Thyroid gland (tissue), 4 donors: ENCODE results near the gene SPG7. TPM values are rescaled to one million over a fixed set of nuclear protein-coding genes. Genes with fewer than 3 reads are reported as not detected.
A peak's percentile ranks its signal among the peaks of the same experiment; 100 is the strongest.

Source experiments
- DNase-seq, 2 donors: peaks; one replicate each; pipeline ENCODE4 v3.0.0-alpha.2; 2019
- H3K27ac ChIP-seq, 3 donors: fragments of 200-600 bp; sonication (generic); 1 replicate in 2 of 3; 2 replicates in 1 of 3; pipeline ENCODE4 v1.5.1; 2016 to 2019; ENCODE audit warnings: mild to moderate bottlenecking in 1 of 3, moderate library complexity in 1 of 3
- H3K27me3 ChIP-seq: fragments of 200-600 bp; sonication (generic); one replicate; pipeline ENCODE4 v1.5.1; 2019
- H3K36me3 ChIP-seq, 2 donors: fragments of 200-600 bp; sonication (generic); one replicate each; pipeline ENCODE4 v1.5.1; 2016 to 2019
- H3K4me1 ChIP-seq, 2 donors: fragments of 200-600 bp; sonication (generic); one replicate each; pipeline ENCODE4 v1.5.1; 2017 to 2019
- H3K4me3 ChIP-seq, 3 donors: fragments of 200-600 bp; sonication (generic); replicated peaks in 1 of 3; 1 replicate in 2 of 3; 2 replicates in 1 of 3; pipeline ENCODE4 v1.5.1; 2016; ENCODE audit warnings: mild to moderate bottlenecking in 1 of 3
- H3K9me3 ChIP-seq: fragments of 200-600 bp; sonication (generic); one replicate; pipeline ENCODE4 v1.5.1; 2017
- POLR2A ChIP-seq, 2 donors: fragments of 450-650 bp; IDR thresholded peaks; one replicate each; pipeline ENCODE4 v1.6.1; 2017; ENCODE audit warnings: antibody characterized with exemption in 2 of 2, mild to moderate bottlenecking in 2 of 2, moderate library complexity in 1 of 2
- WGBS, 2 donors: methylation state at CpG; one replicate each; pipeline ENCODE4 v1.1.5; 2017; 5-methylcytosine and 5-hydroxymethylcytosine counted together
- intact Hi-C: fragments of 100-400 bp; cut with DNase I; formaldehyde crosslinking; loops from one replicate; pipeline ENCODE4 v1.15.1; 2023
- total RNA-seq, 4 donors: library from RNA; depleted of rRNA; stranded (reverse); fragments of >200 nt; gene quantifications; one replicate each; pipeline ENCODE4 v1.2.3, GENCODE V29; 2016
- TF ChIP-seq, protein P1 (sequence below), 6 experiments: fragments of 200-600 bp in 3 of 6; fragments of 450-650 bp in 3 of 6; sonication (generic) in 3 of 6; IDR thresholded peaks; one replicate each; pipeline ENCODE4 v1.5.1; 2016 to 2019; ENCODE audit warnings: antibody characterized with exemption in 6 of 6, mild to moderate bottlenecking in 2 of 6, inconsistent platforms in 1 of 6, moderate library complexity in 1 of 6

Gene SPG7
- total RNA-seq, 4 donors from 2014 or later: 218 to 392 (median 285) TPM

DNA sequence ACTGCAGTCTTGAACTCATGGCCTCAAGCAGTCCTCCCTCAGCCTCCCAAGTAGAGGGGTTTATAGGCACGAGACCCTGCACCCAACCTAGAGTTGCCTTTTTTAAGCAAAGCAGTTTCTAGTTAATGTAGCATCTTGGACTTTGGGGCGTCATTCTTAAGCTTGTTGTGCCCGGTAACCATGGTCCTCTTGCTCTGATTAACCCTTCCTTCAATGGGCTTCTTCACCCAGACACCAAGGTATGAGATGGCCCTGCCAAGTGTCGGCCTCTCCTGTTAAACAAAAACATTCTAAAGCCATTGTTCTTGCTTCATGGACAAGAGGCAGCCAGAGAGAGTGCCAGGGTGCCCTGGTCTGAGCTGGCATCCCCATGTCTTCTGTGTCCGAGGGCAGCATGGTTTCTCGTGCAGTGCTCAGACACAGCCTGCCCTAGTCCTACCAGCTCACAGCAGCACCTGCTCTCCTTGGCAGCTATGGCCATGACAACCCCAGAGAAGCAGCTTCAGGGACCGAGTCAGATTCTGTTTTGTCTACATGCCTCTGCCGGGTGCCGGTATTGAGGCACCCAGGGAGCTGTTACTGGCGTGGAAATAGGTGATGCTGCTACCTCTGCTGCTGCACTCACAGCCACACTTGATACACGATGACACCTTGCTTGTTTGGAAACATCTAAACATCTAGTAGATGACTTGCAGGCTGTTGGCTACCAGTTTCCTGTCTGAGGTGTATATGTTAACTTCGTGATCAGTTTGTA, 55.6 kb downstream of the SPG7 start:
- Histone ChIP-seq H3K9me3 (no peaks in the 10 kb centered on the region), H3K4me1 (peaks cover 22 to 38% of the 10 kb centered on the region in 2 donors), H3K27ac (no peak overlapping the region), H3K27me3 (no peaks in the 10 kb centered on the region), H3K36me3 (peaks cover 34 to 36% of the 10 kb centered on the region in 2 donors), H3K4me3 (no peak overlapping the region)
- intact Hi-C loops: no loop called here
- 78 to 81% methylated on average over 10 to 12 of the region's 12 CpGs for WGBS, 2 donors
- no peak for DNase-seq
- TF ChIP-seq, protein P1, sequence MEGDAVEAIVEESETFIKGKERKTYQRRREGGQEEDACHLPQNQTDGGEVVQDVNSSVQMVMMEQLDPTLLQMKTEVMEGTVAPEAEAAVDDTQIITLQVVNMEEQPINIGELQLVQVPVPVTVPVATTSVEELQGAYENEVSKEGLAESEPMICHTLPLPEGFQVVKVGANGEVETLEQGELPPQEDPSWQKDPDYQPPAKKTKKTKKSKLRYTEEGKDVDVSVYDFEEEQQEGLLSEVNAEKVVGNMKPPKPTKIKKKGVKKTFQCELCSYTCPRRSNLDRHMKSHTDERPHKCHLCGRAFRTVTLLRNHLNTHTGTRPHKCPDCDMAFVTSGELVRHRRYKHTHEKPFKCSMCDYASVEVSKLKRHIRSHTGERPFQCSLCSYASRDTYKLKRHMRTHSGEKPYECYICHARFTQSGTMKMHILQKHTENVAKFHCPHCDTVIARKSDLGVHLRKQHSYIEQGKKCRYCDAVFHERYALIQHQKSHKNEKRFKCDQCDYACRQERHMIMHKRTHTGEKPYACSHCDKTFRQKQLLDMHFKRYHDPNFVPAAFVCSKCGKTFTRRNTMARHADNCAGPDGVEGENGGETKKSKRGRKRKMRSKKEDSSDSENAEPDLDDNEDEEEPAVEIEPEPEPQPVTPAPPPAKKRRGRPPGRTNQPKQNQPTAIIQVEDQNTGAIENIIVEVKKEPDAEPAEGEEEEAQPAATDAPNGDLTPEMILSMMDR (IDR thresholded peaks at IDR 0.05): no peak
- no peak for TF ChIP-seq POLR2A (IDR thresholded peaks at IDR 0.05)

DNA sequence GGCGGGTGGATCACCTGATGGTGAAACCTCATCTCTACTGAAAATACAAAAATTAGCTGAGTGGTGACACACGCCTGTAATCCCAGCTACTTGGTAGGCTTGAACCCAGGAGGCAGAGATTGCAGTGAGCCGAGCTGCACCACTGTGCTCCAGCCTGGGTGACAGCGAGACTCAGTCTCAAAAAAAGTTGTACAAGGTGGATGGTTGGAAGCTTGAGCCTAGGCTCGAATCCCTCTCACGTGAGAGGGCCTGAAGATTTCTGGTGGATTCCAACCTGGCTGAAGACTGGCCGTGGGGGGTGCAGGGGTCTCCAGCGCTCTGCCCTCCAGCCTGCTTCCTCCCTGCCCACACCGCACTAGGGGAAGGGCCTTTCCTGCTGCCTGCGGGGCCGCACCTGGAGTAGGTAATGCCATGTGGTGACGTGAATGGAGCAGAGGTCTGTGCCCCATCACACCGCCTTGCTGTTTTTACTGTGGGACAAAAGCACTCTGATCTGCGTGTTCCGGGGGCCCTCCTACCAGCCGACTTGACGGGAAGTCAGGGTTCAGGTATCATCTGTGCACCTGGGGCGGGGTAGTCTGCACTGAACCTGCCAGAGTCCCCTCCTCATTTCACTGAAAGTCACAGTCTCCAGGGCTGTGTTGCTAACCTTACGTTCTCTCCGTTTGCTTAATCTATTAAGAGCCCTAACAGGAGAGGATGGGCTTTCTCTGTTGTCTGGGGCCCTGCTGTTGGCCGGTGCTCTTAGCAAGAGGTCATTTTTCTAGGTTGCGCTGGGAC, 56.5 kb downstream of the SPG7 start:
- Histone ChIP-seq H3K4me3 (no peak overlapping the region), H3K9me3 (no peaks in the 10 kb centered on the region), H3K27me3 (no peaks in the 10 kb centered on the region), H3K27ac (no peak overlapping the region), H3K36me3 (peaks cover 34 to 36% of the 10 kb centered on the region in 2 donors), H3K4me1 (peaks cover 22 to 34% of the 10 kb centered on the region in 2 donors)
- TF ChIP-seq, protein P1 (IDR thresholded peaks at IDR 0.05): no peak
- TF ChIP-seq POLR2A (IDR thresholded peaks at IDR 0.05): no peak
- DNase-seq: no peak
- 80 to 85% methylated on average over 18 to 21 of the region's 22 CpGs for WGBS, 2 donors
- intact Hi-C loops: no loop called here

DNA sequence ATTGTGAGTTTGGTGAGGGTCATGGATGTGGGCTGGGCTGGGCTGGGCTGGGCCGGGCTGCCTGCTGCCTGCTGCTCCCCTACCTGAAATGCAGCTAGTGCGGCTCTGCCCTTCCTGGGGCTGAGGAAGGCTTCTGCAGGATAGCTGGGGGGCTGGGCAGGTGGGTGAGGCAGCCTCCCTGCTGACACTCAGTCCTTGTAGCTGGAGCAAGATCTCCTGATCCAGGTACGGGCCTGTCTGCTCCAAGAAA, 57.0 kb downstream of the SPG7 start:
- Histone ChIP-seq H3K4me3 (no peak overlapping the region), H3K36me3 (peaks cover 34 to 36% of the 10 kb centered on the region in 2 donors), H3K27ac (no peak overlapping the region), H3K9me3 (no peaks in the 10 kb centered on the region), H3K27me3 (no peaks in the 10 kb centered on the region), H3K4me1 (peaks cover 22 to 32% of the 10 kb centered on the region in 2 donors)
- intact Hi-C loops: no loop called here
- WGBS, 2 donors: 61% methylated on average over 2 of the region's 3 CpGs; no CpG with 5 or more reads in 1 of the 2 donors
- DNase-seq: no peak
- no peak for TF ChIP-seq POLR2A (IDR thresholded peaks at IDR 0.05)
- TF ChIP-seq, protein P1 (IDR thresholded peaks at IDR 0.05): no peak

DNA sequence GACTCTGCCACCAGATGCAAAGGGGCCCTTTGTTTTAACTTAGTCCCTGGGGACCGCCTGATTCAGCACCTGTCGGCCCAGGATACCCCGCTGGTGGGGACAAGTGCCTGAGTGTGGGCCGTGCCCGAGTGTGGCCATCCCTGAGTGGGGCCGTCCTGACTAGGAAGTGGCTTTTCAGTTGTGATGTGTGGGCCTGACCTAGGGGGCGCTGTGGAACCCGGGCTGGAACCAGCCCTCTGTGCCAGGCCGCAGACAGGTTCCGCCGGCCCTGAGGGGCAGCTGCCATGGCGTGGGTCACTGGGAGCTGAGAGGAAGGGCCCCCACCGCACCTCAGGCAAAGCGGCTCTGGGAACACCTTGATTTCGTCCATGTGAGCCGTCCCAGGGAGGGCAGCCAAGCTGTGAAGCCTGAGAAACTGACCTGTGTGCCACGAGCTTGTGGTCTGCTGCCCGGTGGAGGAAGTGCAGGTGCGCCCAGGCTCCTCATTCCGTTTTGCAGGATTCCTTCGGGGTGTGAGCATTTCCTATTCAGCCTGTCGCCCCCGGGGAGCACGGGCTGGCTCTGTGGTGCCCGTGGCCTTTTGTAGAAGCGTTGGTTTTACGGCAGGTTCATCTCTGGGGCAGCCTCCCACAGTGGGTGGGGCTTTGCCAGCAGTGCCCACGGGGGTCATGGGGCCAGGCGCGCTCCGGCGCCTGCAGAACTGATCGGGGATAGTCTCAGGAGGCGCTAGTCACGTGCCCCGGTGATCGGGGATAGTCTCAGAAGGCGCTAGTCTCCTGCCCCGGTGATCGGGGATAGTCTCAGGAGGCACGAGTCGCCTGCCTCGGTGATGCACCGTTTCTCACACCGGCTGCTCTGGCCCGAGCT, 57.5 kb downstream of the SPG7 start:
- TF ChIP-seq, protein P1 (IDR thresholded peaks at IDR 0.05): peak in 3 of 6 experiments; percentile 31 to 44 (median 42)
- TF ChIP-seq POLR2A (IDR thresholded peaks at IDR 0.05): no peak
- WGBS, 2 donors: 4 to 16% methylated on average over 22 to 33 of the region's 46 CpGs
- Histone ChIP-seq H3K4me1 (peaks cover 22 to 32% of the 10 kb centered on the region in 2 donors), H3K4me3 (no peak overlapping the region), H3K36me3 (peaks cover 34 to 36% of the 10 kb centered on the region in 2 donors), H3K9me3 (no peaks in the 10 kb centered on the region), H3K27me3 (no peaks in the 10 kb centered on the region), H3K27ac (no peak overlapping the region)
- intact Hi-C loops: no loop called here
- DNase-seq: peak; percentile 46 to 66
